Bronchial epithelial cell (primary cell): ENCODE data around the gene KCNA5. TPM values are rescaled to one million over a fixed set of nuclear protein-coding genes. Genes with fewer than 3 reads are reported as not detected.

Source experiments
- DNase-seq: peaks from one replicate; pipeline ENCODE4 v3.0.0-alpha.2; 2010; ENCODE audit warnings: low read depth
- FAIRE-seq: peaks from 2 replicates; lab custom pipeline; 2011; peaks lifted over from hg19 to GRCh38; lab: Jason Lieb, UNC
- H3K27me3 ChIP-seq: 2 replicates; pipeline ENCODE4 v1.5.1; 2011; ENCODE audit warnings: low read length; ENCODE audit not compliant: control insufficient read depth, insufficient read depth
- H3K36me3 ChIP-seq: 2 replicates; pipeline ENCODE4 v1.5.1; 2011; ENCODE audit warnings: low read length; ENCODE audit not compliant: control insufficient read depth, insufficient read depth
- H3K4me3 ChIP-seq: 2 replicates; pipeline ENCODE4 v1.5.1; 2011; ENCODE audit warnings: mild to moderate bottlenecking, low read depth, low read length, control low read depth
- CTCF ChIP-seq: IDR thresholded peaks from 2 replicates; pipeline ENCODE4 v1.5.1; 2011; ENCODE audit warnings: mild to moderate bottlenecking, moderate library complexity, low read length, control low read depth, inconsistent platforms; ENCODE audit not compliant: insufficient read depth, severe bottlenecking
- total RNA-seq: library from RNA; depleted of rRNA; stranded (reverse); fragments of >200 nt; gene quantifications from 2 replicates; pipeline ENCODE4 v1.2.1, GENCODE V29; 2014

Gene KCNA5
- total RNA-seq, 1 donor from 2014 or later: not detected

GRCh38 chr12:5094986-5095385, 51.3 kb downstream of the KCNA5 start:
- TF ChIP-seq CTCF: no peak
- FAIRE-seq: no peak

More at GRCh38 chr12:5094986-5095385, 51.3 kb downstream of the KCNA5 start:
- Histone ChIP-seq H3K4me3 (no peak overlapping the region), H3K36me3 (no peaks in the 10 kb centered on the region), H3K27me3 (no peaks in the 10 kb centered on the region)
- no peak for DNase-seq

Other genes starting within 250 kb of the KCNA5 start
- gene KCNA1, start 134.0 kb upstream of the KCNA5 start, total RNA-seq: not detected in 2 replicates